GM11168 (cell line): ENCODE measurements around the gene ANKRD52.
"Not testable (repeated sequence)": the region's sequence is repeated elsewhere in the genome, so short reads cannot be mapped to it uniquely, and the experiment has no call there.

Experiments used
- in situ Hi-C: fragments of 300-500 bp; cut with MboI; formaldehyde crosslinking; loops from one replicate; pipeline ENCODE4 v1.12.0; 2022; ENCODE audit warnings: low sequenced_read_pairs; ENCODE audit not compliant: unreplicated experiment

The ANKRD52 gene

GRCh38 chr12:56274299-56274698 is 16.1 kb upstream of the ANKRD52 start:
- in situ Hi-C loops: no loop called here

GRCh38 chr12:56272468-56272867 is 14.3 kb upstream of the ANKRD52 start:
- in situ Hi-C loops: not testable (repeated sequence)

- in situ Hi-C loops: no loop called here
Observed at GRCh38 chr12:56271031-56271430, 12.8 kb upstream of the ANKRD52 start.

GRCh38 chr12:56267443-56268071 is 9.4 kb upstream of the ANKRD52 start:
- in situ Hi-C loops: no loop called here

GRCh38 chr12:56266693-56267442 is 8.7 kb upstream of the ANKRD52 start, which contains the start of gene COQ10A:
Gene COQ10A, plus strand, starts transcription at chr12:56266942. Its CDS starts 177 bp downstream, at chr12:56267119.
- in situ Hi-C loops: no loop called here

- in situ Hi-C loops: not testable (repeated sequence)
Observed at GRCh38 chr12:56266068-56266692, 8.0 kb upstream of the ANKRD52 start.

- in situ Hi-C loops: not testable (repeated sequence)
Observed at GRCh38 chr12:56262955-56263354, 4.8 kb upstream of the ANKRD52 start.

GRCh38 chr12:56261503-56262232 is 3.5 kb upstream of the ANKRD52 start:
- in situ Hi-C loops: no loop called here

GRCh38 chr12:56260921-56261320 is 2.7 kb upstream of the ANKRD52 start:
- in situ Hi-C loops: no loop called here

GRCh38 chr12:56260380-56260779 is 2.2 kb upstream of the ANKRD52 start:
- in situ Hi-C loops: no loop called here

- in situ Hi-C loops: no loop called here
Observed at GRCh38 chr12:56258820-56259183, 618 bp upstream of the ANKRD52 start.

GRCh38 chr12:56257491-56258067 is 605 bp downstream of the ANKRD52 start:
- in situ Hi-C loops: no loop called here

- in situ Hi-C loops: no loop called here
Observed at GRCh38 chr12:56257071-56257470, 1.1 kb downstream of the ANKRD52 start.

GRCh38 chr12:56256326-56256960 is 1.7 kb downstream of the ANKRD52 start:
- in situ Hi-C loops: no loop called here

- in situ Hi-C loops: no loop called here
Observed at GRCh38 chr12:56255671-56256070, 2.5 kb downstream of the ANKRD52 start.

GRCh38 chr12:56253091-56253490 is 5.1 kb downstream of the ANKRD52 start:
- in situ Hi-C loops: no loop called here

- in situ Hi-C loops: no loop called here
Observed at GRCh38 chr12:56252649-56253048, 5.5 kb downstream of the ANKRD52 start.

GRCh38 chr12:56248711-56249110 is 9.5 kb downstream of the ANKRD52 start:
- in situ Hi-C loops: no loop called here

GRCh38 chr12:56247923-56248322 is 10.3 kb downstream of the ANKRD52 start:
- in situ Hi-C loops: no loop called here

- in situ Hi-C loops: no loop called here
Observed at GRCh38 chr12:56244494-56244893, 13.7 kb downstream of the ANKRD52 start.
